HCT116 (cell line): ENCODE measurements around the gene SFTPA1. TPM values are rescaled to one million over a fixed set of nuclear protein-coding genes. Genes with fewer than 3 reads are reported as not detected.

ENCODE experiments used
- ATAC-seq: fragments of 200-7000 bp; cut with Tn5 transposase; 2 replicates; pipeline ENCODE4 v1.9.1; 2020; ENCODE audit warnings: mild to moderate bottlenecking, moderate library complexity
- BruUV-seq: library from RNA; stranded (reverse); fragments of 400-500 nt; replicated peaks from 2 replicates; lab custom pipeline; 2021; lab: Mats Ljungman, UMichigan
- CTCF ChIA-PET: fragments of 300-600 bp; sonication (Branson Sonifier 250); formaldehyde crosslinking; loops from one replicate; lab custom pipeline; 2021; ENCODE audit warnings: antibody characterized with exemption; lab: Charles Lee
- POLR2A ChIA-PET: fragments of 300-600, 350-600 bp; sonication (Branson Sonifier 250); formaldehyde crosslinking; loops from one replicate; lab custom pipeline; 2021; ENCODE audit warnings: antibody characterized with exemption; lab: Charles Lee
- RAD21 ChIA-PET, 2 experiments: fragments of 300-600 bp; sonication (Branson Sonifier 250); formaldehyde crosslinking; loops; one replicate each; lab custom pipeline; 2023; ENCODE audit warnings: low total read pairs in 2 of 2; ENCODE audit not compliant: uncharacterized antibody in 2 of 2, unreplicated experiment in 2 of 2, low non-redundant PET in 1 of 2; lab: Charles Lee
- DNase-seq: peaks from one replicate; pipeline ENCODE4 v3.0.0-alpha.2; 2010; ENCODE audit warnings: low read depth, low spot score
- H2AFZ ChIP-seq: fragments of 200-600 bp; shearing (Covaris generic), sonication (generic); 2 replicates; pipeline ENCODE4 v1.6.1; 2017; ENCODE audit warnings: low read depth, mixed run types, mixed read lengths, antibody characterized with exemption, low read length; ENCODE audit not compliant: poor library complexity, severe bottlenecking
- H3K27ac ChIP-seq: 2 replicates; pipeline ENCODE4 v1.5.1; 2012; ENCODE audit warnings: low read depth, low read length
- H3K27me3 ChIP-seq: fragments of 200-600 bp; sonication (generic); 2 replicates; pipeline ENCODE4 v1.6.1; 2016; ENCODE audit warnings: mixed run types, low read length, mixed read lengths; ENCODE audit not compliant: insufficient read depth
- H3K36me3 ChIP-seq, 2 experiments: fragments of 200-500 bp in 1 of 2; fragments of 200-600 bp in 1 of 2; sonication (Bioruptor generic) in 1 of 2; sonication (generic) in 1 of 2; 2 replicates each; pipeline versions ENCODE4 v1.5.1 to v1.6.1; 2014 to 2016; ENCODE audit warnings: low read length in 2 of 2, inconsistent platforms in 1 of 2, mixed read lengths in 1 of 2, mixed run types in 1 of 2; ENCODE audit not compliant: insufficient read depth in 2 of 2, control insufficient read depth in 1 of 2
- H3K4me1 ChIP-seq, 2 experiments: fragments of 200-600 bp in 1 of 2; sonication (generic) in 1 of 2; 2 replicates each; pipeline versions ENCODE4 v1.5.1 to v1.6.1; 2012 to 2017; ENCODE audit warnings: low read length in 2 of 2, inconsistent platforms in 1 of 2, mild to moderate bottlenecking in 1 of 2, mixed read lengths in 1 of 2, mixed run types in 1 of 2, moderate library complexity in 1 of 2; ENCODE audit not compliant: insufficient read depth in 2 of 2, control insufficient read depth in 1 of 2
- H3K4me2 ChIP-seq: fragments of 200-600 bp; sonication (generic); 2 replicates; pipeline ENCODE4 v1.6.1; 2017; ENCODE audit warnings: mixed run types, low read length, mixed read lengths
- H3K4me3 ChIP-seq, 2 experiments: fragments of 200-600 bp in 1 of 2; sonication (generic) in 1 of 2; replicated peaks in 1 of 2; 2 replicates each; pipeline ENCODE4 v1.5.1; 2011 to 2016; ENCODE audit warnings: low read length in 2 of 2, control low read depth in 1 of 2, low read depth in 1 of 2, mild to moderate bottlenecking in 1 of 2, mixed read lengths in 1 of 2, mixed run types in 1 of 2
- H3K79me2 ChIP-seq: fragments of 200-600 bp; sonication (generic); 2 replicates; pipeline ENCODE4 v1.6.1; 2017; ENCODE audit warnings: mild to moderate bottlenecking, mixed run types, low read length, moderate library complexity, mixed read lengths; ENCODE audit not compliant: insufficient read depth
- H3K9ac ChIP-seq: fragments of 200-600 bp; sonication (generic); 2 replicates; pipeline ENCODE4 v1.6.1; 2016; ENCODE audit warnings: low read length, mixed read lengths
- H3K9me2 ChIP-seq: fragments of 200-600 bp; sonication (generic), shearing (Covaris generic); 2 replicates; pipeline ENCODE4 v1.6.1; 2017; ENCODE audit warnings: mixed run types, mild to moderate bottlenecking, moderate library complexity; ENCODE audit not compliant: insufficient read depth
- H3K9me3 ChIP-seq, 2 experiments: fragments of 200-500 bp in 1 of 2; fragments of 200-600 bp in 1 of 2; sonication (Bioruptor generic) in 1 of 2; sonication (generic) in 1 of 2; 2 replicates each; pipeline ENCODE4 v1.6.1; 2014 to 2017; ENCODE audit warnings: low read length in 2 of 2, mixed read lengths in 2 of 2, inconsistent platforms in 1 of 2, low read depth in 1 of 2, mild to moderate bottlenecking in 1 of 2, mixed run types in 1 of 2, moderate library complexity in 1 of 2; ENCODE audit not compliant: control insufficient read depth in 1 of 2, insufficient read depth in 1 of 2
- H4K20me1 ChIP-seq: fragments of 200-600 bp; sonication (generic), shearing (Covaris generic); 2 replicates; pipeline ENCODE4 v1.6.1; 2017; ENCODE audit warnings: mixed run types, mild to moderate bottlenecking, moderate library complexity; ENCODE audit not compliant: insufficient read depth
- CBX3 ChIP-seq: IDR thresholded peaks from 2 replicates; pipeline ENCODE4 v1.6.1; 2012; ENCODE audit warnings: low read depth
- EGR1 ChIP-seq: IDR thresholded peaks from 2 replicates; pipeline ENCODE4 v1.6.1; 2012; ENCODE audit warnings: low read depth
- EZH2 ChIP-seq: fragments of 200-600 bp; sonication (generic); IDR thresholded peaks from 2 replicates; pipeline ENCODE4 v1.6.1; 2017; ENCODE audit warnings: antibody characterized with exemption, mixed run types
- JUND ChIP-seq: IDR thresholded peaks from 2 replicates; pipeline ENCODE4 v1.6.1; 2012
- POLR2A ChIP-seq: IDR thresholded peaks from 2 replicates; pipeline ENCODE4 v1.7.0; 2011; ENCODE audit warnings: borderline replicate concordance; ENCODE audit not compliant: insufficient read depth, insufficient read length; ENCODE audit errors: extremely low read depth
- SP1 ChIP-seq: IDR thresholded peaks from 2 replicates; pipeline ENCODE4 v1.6.1; 2012; ENCODE audit warnings: low read depth
- SRF ChIP-seq: IDR thresholded peaks from 2 replicates; pipeline ENCODE4 v1.6.1; 2012; ENCODE audit warnings: low read depth
- YY1 ChIP-seq: IDR thresholded peaks from 2 replicates; pipeline ENCODE4 v1.6.1; 2011; ENCODE audit warnings: low read length, low read depth, moderate library complexity, mild to moderate bottlenecking; ENCODE audit not compliant: insufficient replicate concordance; ENCODE audit errors: extremely low read depth
- ZFX ChIP-seq: fragments of 450-650 bp; IDR thresholded peaks from 2 replicates; pipeline ENCODE4 v1.6.1; 2017
- ZNF274 ChIP-seq: fragments of 200-500 bp; sonication (Bioruptor generic); IDR thresholded peaks from 2 replicates; pipeline ENCODE4 v1.6.1; 2014; ENCODE audit warnings: mild to moderate bottlenecking, low read depth, low read length, inconsistent platforms
- intact Hi-C: fragments of 100-400 bp; cut with micrococcal nuclease; formaldehyde crosslinking; loops from 2 replicates; pipeline ENCODE4 v1.10.0; 2022
- total RNA-seq: library from RNA; stranded (reverse); gene quantifications from one replicate; pipeline ENCODE4 v1.2.1, GENCODE V29; 2021; ENCODE audit not compliant: unreplicated experiment
- TF ChIP-seq, protein P1 (sequence below): IDR thresholded peaks from 2 replicates; pipeline ENCODE4 v1.6.1; 2012; ENCODE audit warnings: low read depth
- TF ChIP-seq, protein P2 (sequence below): IDR thresholded peaks from 2 replicates; pipeline ENCODE4 v1.6.1; 2011; ENCODE audit warnings: mild to moderate bottlenecking, low read length, moderate library complexity; ENCODE audit not compliant: insufficient replicate concordance; ENCODE audit errors: extremely low read depth

SFTPA1 gene
- total RNA-seq, 1 experiment from 2014 or later, result 6.5 TPM

DNA sequence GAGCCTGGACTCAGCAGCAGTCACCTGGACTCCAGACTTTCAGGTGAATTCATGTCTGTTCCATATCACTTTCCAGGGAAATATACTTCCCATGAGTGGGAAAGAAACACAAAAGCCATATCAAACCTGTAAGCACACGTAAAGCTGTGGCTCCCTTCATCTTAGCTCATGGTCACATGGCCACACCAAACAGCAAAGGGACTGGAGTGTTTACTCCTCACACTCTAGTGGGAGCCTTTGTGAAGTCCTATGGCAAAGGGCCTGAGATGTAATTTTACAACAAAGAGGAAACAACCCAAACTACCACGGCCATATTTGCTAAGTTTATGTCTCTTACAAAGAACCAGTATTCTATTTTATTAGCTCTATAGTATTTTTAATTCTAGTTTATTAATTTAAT lies 16.3 kb downstream of the SFTPA1 start:
- BruUV-seq, result no TSS peak
- Histone ChIP-seq H3K36me3 (no peaks in the 10 kb centered on the region), H3K9me3 (no peaks in the 10 kb centered on the region), H3K4me2 (no peak overlapping the region), H3K27me3 (no peaks in the 10 kb centered on the region), H3K27ac (no peak overlapping the region), H2AFZ (no peak overlapping the region), H3K79me2 (no peaks in the 10 kb centered on the region), H3K9ac (no peak overlapping the region), H3K9me2 (no peaks in the 10 kb centered on the region), H3K4me1 (peaks cover 0 to 7% of the 10 kb centered on the region in 2 experiments; a peak in 1 of 4 replicates), H3K4me3 (no peak overlapping the region), H4K20me1 (no peaks in the 10 kb centered on the region)
- intact Hi-C loops, result no loop called here
- TF ChIP-seq YY1 (no peak), ZNF274 (no peak), SP1 (no peak), EZH2 (no peak), CBX3 (no peak), POLR2A (no peak), SRF (no peak), ZFX (no peak), EGR1 (no peak), JUND (no peak)
- TF ChIP-seq, protein P1, sequence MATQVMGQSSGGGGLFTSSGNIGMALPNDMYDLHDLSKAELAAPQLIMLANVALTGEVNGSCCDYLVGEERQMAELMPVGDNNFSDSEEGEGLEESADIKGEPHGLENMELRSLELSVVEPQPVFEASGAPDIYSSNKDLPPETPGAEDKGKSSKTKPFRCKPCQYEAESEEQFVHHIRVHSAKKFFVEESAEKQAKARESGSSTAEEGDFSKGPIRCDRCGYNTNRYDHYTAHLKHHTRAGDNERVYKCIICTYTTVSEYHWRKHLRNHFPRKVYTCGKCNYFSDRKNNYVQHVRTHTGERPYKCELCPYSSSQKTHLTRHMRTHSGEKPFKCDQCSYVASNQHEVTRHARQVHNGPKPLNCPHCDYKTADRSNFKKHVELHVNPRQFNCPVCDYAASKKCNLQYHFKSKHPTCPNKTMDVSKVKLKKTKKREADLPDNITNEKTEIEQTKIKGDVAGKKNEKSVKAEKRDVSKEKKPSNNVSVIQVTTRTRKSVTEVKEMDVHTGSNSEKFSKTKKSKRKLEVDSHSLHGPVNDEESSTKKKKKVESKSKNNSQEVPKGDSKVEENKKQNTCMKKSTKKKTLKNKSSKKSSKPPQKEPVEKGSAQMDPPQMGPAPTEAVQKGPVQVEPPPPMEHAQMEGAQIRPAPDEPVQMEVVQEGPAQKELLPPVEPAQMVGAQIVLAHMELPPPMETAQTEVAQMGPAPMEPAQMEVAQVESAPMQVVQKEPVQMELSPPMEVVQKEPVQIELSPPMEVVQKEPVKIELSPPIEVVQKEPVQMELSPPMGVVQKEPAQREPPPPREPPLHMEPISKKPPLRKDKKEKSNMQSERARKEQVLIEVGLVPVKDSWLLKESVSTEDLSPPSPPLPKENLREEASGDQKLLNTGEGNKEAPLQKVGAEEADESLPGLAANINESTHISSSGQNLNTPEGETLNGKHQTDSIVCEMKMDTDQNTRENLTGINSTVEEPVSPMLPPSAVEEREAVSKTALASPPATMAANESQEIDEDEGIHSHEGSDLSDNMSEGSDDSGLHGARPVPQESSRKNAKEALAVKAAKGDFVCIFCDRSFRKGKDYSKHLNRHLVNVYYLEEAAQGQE, result no peak
- TF ChIP-seq, protein P2, sequence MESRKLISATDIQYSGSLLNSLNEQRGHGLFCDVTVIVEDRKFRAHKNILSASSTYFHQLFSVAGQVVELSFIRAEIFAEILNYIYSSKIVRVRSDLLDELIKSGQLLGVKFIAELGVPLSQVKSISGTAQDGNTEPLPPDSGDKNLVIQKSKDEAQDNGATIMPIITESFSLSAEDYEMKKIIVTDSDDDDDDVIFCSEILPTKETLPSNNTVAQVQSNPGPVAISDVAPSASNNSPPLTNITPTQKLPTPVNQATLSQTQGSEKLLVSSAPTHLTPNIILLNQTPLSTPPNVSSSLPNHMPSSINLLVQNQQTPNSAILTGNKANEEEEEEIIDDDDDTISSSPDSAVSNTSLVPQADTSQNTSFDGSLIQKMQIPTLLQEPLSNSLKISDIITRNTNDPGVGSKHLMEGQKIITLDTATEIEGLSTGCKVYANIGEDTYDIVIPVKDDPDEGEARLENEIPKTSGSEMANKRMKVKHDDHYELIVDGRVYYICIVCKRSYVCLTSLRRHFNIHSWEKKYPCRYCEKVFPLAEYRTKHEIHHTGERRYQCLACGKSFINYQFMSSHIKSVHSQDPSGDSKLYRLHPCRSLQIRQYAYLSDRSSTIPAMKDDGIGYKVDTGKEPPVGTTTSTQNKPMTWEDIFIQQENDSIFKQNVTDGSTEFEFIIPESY, result no peak
- DNase-seq, result no peak
- no peak for ATAC-seq
- ChIA-PET CTCF (no interaction called here), POLR2A (no interaction called here), RAD21 (no interaction called here)
